NT2/D1 (cell line): ENCODE data around the gene PITPNM2.

Experiments
- YY1 ChIP-seq: IDR thresholded peaks from 2 replicates; pipeline ENCODE4 v1.6.1; 2011; ENCODE audit not compliant: insufficient read length, insufficient read depth
- ZNF274 ChIP-seq: IDR thresholded peaks from 2 replicates; pipeline ENCODE4 v1.6.1; 2011; ENCODE audit warnings: mild to moderate bottlenecking, low read depth, low read length

DNA sequence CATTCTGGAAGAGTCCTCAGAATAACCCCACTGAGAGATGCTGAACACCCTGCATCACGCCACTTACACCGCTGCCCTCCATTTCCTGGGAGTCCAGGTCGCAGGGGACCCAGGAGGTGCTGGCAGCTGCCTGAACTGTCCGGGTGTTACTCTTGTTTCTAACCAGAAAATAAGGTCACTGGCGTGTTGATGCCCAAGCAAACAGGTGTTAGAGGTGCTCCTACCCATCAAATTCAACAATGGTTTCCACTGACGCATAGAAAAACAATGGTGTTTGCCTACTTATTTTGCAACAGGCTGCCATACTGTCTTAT is 23.8 kb downstream of the PITPNM2 start:
- TF ChIP-seq YY1 = no peak
- TF ChIP-seq ZNF274 = no peak
